NAMALWA (cell line): ENCODE results near the gene TIAM1.

Experiments used
- DNase-seq: peaks from one replicate; pipeline ENCODE4 v3.0.0-alpha.2; 2015; ENCODE audit warnings: low spot score

TIAM1 gene, protein sequence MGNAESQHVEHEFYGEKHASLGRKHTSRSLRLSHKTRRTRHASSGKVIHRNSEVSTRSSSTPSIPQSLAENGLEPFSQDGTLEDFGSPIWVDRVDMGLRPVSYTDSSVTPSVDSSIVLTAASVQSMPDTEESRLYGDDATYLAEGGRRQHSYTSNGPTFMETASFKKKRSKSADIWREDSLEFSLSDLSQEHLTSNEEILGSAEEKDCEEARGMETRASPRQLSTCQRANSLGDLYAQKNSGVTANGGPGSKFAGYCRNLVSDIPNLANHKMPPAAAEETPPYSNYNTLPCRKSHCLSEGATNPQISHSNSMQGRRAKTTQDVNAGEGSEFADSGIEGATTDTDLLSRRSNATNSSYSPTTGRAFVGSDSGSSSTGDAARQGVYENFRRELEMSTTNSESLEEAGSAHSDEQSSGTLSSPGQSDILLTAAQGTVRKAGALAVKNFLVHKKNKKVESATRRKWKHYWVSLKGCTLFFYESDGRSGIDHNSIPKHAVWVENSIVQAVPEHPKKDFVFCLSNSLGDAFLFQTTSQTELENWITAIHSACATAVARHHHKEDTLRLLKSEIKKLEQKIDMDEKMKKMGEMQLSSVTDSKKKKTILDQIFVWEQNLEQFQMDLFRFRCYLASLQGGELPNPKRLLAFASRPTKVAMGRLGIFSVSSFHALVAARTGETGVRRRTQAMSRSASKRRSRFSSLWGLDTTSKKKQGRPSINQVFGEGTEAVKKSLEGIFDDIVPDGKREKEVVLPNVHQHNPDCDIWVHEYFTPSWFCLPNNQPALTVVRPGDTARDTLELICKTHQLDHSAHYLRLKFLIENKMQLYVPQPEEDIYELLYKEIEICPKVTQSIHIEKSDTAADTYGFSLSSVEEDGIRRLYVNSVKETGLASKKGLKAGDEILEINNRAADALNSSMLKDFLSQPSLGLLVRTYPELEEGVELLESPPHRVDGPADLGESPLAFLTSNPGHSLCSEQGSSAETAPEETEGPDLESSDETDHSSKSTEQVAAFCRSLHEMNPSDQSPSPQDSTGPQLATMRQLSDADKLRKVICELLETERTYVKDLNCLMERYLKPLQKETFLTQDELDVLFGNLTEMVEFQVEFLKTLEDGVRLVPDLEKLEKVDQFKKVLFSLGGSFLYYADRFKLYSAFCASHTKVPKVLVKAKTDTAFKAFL (N-terminal part only)

DNA sequence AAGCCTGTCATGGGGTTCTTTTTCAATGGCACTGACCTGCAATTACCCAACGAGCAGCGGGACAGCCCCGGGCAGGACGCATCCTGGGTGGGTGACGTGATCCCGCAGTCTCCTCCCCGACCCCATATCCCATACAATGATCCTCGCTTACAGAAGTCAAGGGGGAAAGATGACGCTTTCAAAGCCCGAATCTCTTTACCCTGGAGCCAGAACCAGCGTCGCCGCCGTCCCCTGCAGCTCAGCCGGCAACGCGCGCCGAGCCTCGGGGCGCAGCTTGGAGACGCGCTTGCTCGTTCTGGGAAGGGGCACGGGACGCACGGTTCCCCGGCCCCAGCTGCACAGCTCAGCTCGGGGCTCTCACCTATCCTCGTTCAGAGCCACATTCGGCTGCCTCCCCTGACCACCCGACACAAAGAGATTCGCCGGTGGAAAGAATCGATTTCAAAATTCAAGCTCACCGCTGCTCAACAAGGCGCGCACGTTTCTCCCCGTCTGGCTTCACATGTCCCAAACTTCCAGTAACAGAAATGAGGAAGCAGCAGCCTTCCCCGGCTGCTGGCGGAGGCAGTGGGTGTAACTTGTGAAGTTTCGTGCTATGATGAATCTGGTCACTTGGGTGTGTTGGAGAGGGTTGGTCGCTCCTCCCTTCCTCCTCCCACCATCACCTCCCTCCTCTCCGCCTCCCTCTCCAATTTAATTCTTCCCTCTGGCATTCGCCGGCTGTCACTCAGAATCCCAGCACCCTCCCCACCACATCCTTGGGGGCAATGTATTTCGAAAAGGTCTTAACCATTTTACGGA lies at the start of gene TIAM1:
TIAM1 (minus strand) TSS at position 582 of the 801 bp plus-strand sequence. CDS start 77,289 bp downstream, outside the sequence.
- DNase-seq = no peak

DNA sequence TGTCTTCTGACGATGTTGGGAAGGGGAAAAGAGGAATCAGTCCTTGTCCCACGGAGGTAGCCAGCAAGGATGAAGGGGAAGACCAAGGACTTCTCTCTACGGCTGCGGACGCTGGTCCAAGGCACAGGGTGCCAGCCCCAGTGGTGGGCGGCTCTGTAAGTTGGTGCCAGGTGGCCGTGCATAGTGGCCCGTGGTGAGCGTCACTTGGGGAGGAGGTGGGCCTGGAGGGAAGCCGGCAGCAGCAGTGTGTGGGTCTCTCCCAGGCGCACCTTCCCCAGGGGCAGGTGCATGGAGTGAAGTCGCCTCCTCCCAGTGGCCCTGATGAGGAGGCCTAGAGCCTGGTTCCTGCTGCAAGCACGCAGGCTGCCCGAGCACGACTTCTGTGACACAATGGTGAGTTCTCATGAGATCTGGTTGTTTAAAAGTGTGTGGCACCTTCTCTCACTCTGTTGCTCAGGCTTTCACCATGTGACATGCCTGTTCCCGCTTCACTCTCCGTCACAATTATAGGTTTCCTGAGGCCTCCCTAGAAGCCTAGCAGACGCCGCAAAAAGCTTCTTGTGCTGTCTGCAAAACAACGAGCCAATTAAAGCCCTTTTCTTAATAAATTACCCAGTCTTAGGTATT lies 43.6 kb upstream of the TIAM1 start:
- DNase-seq = no peak

DNA sequence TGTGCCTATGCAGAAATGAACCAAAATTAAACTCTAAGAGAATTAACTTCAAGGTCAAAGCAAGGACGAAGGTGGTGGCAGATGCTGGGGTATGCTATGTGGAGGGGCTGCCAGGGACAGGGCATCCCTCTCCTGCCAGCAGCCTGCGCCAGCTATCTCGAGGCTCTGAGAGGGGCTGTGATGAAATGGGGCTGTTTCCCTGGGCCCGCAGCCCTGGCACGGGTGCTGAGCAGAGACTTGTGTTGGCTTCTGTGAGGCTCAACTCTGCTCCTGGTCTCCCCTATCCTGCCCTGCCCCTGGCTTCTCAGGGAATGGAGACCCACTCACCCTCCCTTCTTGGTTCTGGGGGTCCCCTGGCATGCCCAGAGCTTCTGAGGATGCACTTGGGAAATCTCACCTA lies 41.9 kb upstream of the TIAM1 start:
- no peak for DNase-seq

DNA sequence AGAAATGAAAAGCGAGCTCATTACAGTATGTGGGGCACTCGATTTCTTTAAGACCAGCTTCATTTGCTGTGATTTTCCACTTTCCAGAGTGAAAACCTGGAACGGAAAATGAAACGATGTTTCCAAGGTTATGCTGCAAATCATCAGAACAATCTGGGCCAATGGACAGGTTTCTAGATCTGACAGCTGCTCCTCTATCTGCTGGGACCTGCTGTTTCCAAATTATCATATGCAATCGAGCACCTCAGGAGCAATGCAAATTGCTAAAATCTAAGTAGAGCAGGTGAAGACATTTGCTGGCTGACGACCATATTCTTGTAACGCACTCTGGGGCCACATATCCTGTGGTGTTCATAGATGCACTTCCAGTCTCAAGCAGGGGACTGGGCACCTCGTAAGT lies 39.7 kb upstream of the TIAM1 start:
- DNase-seq = no peak

DNA sequence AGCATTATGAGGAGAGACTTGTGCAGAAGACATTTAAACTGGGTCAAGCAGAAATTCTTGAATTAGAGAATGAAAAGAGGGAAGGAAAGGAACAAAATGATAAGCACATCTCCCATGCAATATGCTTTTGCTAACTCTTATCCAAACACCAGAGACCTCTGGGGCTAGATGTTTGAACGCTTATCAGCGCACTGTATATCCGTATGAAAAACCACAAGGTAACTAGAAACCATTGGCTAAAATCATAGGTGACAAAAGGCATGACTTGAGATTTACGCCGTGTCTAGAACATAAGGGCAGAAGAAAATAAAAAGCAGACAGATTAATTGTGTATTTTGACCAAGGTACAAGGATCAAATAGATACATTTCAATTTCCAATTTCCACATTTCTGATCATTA lies 38.0 kb upstream of the TIAM1 start:
- no peak for DNase-seq

DNA sequence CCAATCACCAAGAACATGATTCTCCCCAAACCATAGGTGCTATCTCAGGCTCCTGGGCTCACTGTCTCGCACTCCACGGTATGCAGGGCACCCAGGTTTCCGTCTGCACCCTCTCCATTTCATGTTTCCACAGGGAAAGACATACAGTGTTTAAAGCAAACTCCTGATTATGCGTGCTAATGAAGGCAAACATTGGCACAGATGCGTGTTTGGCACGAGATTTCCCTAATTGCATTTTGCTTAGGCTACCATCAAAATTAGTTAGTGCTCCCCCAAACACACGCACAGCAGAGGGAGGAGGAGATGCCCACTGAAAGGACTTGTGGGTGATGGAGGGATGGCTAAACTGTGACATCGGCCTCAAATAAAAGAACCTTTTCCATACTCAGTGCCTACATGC lies 32.2 kb upstream of the TIAM1 start:
- no peak for DNase-seq

DNA sequence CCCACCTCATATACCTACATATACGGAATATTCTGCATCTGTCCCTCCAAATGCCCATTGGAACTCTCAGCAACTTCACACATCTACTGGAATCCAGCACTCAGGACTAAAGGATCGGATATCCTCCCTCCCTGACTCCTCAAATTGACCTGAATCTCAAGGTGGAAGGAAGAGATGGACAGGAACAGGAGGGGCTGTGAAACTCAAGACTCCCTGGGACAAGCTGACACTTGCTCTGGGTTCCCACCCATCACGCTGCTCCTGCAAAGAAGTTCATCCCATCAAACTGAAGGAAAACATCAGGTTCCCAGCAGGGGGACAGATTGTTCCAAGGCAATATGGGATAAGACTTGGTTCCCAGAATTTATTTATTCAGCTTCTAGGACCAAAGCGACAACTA lies 30.3 kb upstream of the TIAM1 start:
- DNase-seq = no peak

DNA sequence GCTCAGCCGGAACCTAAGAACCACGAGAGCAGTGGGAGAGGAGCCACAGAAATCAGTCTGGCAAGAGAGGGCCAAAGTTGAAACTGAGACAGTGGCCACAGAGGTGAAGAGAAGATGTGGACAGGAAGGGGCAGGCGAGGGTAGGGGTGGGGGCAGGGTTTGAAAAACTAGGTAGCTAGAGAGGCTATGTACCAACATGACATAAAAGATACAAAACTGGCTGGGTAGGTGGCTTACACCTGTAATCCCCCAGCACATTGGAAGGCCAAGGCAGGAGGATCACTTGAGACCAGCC lies 28.4 kb upstream of the TIAM1 start:
- DNase-seq = no peak

DNA sequence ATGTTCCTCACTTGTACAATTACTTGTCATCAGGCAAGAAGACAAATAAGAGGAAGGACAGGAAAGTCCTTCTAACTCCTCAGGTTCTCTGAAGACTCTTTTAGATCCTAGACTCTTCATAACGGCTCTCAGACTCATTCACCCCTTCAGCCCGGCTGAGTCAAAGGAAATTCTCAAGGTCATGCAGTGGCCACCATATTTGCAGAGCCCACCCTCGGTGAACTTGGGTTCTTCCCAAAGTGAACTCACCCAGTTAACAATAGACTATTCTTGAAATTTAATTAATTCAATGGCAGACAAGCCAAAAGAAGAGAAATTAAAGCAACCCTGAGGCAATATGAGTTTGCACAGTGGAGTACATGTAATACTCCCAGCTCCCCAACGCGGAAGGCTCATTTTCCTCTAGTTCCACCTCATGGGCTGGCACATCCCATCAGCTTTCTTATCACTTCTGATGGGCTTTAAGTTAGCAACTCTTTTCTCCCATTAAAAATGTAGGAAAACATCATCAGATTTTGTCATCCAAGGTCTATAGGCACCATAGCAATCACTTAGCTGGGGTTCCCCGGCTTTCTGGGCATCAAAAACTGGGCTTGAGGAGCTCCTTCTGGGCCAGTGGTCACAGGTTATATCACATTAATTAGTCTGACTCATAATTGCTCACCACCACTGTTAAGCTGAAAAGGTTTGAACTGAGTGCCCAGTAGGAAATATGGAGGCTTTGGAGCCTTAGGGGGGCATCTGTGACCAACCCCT lies 27.8 kb upstream of the TIAM1 start:
- no peak for DNase-seq

DNA sequence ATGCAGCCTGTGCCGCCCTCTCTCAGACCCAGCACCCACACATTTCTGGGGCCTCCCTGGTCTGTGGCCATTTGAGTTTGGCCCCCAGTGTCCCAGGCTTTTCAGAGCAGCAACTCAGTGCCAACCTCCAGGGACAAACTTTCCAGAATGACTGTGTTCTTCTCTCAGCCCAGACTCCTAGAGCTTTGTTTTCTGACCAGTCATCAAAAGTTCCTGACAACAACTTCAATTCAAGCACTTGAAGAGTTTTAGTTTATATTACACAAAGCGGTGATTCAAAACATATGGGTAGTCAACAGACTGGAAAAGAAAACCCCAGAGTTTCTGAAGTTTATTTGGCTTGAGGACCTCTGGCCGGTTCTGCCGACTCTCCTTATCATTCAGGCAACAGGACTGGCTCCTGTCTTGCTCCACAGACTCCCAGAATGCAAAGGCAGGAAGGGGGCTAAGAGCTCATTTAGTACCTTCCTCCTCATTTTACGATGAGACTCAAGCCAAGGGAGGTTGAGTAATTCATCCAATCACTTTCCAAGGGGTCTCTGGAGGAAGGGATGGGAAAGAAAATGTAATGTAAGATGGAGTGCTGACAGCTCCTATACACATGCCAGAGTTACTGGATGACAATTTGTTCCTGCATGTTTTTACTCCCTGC lies 27.0 kb upstream of the TIAM1 start:
- no peak for DNase-seq

DNA sequence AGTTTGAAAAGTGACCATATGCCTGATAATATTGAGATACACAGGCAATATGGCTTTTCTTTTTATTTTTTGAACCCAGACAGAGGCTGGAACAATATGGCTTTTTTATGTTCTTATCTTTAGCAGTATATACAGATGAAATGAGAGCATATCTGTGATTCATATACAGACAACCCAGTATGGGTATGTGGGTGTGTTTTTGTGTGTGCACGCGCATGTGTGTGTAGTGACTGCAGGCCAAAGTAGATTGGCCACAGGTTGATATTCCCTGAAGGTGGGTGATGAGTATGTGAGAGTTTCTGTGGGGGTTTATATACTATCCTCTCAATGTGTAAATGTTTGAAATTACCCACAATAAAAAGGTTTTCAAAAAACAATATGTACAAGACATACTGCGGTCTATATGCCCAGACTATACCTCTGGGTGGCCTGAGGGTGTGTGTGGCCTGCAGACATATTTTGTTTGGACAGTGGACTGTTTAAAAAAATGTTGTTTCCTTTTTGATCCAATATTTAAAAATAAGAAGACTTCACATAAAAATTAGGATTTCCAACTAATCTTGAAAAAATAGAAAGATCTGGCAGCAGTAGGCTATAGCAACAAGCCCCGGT lies 26.3 kb upstream of the TIAM1 start:
- no peak for DNase-seq

DNA sequence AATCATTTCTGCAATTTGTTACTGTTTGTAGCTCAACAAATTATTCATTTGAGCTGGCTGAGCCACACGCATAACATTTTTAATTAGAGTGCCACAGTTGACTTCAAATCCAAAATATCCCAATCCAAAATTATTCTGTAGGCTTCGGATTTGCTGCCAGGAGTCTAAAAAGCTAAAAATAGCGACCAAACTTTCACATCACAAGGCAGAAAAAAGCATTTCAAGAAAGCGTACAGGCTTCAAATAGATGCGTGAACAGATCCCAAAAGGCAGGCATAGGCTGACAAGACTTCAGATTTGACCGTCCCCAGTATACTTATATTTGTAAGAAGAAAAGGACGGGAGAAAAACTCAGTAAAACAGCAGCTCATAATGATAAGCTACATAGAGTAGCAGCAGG lies 24.3 kb upstream of the TIAM1 start:
- DNase-seq = no peak

DNA sequence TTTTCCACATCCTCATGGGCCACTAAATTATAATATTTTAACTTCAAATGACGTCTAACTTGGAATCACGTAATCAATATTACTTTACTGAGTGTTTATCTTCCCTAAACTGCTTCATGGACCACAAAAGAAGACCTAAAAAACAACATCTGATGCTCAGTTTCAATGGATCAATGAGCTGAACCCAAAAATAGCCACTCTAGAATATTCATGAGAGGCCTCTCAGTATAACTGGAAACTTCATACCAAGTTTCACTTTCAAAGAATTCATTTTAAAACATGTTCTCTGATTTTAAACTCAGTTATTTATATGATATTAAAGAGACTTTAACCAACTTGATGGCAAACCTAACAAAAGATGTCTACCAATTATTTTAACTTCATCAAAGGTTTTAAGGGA lies 23.7 kb upstream of the TIAM1 start:
- no peak for DNase-seq

DNA sequence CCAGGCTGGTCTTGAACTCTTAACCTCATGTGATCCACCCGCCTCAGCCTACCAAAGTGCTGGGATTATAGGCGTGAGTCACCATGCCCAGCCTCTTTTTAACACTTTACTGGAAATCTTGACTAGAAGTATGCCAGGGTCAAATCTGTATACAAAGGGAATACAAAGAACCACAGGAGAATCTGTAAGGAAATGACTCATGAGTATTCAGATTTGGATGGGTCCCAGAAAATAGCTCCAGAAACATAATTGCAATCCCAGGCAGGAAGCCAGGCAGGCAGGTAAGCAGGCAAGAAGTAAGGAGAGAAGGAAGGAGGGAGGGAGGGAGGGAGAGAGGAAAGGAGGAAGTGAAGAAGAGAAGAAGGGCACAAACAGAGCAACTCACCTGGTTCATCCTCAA lies 22.8 kb upstream of the TIAM1 start:
- no peak for DNase-seq

DNA sequence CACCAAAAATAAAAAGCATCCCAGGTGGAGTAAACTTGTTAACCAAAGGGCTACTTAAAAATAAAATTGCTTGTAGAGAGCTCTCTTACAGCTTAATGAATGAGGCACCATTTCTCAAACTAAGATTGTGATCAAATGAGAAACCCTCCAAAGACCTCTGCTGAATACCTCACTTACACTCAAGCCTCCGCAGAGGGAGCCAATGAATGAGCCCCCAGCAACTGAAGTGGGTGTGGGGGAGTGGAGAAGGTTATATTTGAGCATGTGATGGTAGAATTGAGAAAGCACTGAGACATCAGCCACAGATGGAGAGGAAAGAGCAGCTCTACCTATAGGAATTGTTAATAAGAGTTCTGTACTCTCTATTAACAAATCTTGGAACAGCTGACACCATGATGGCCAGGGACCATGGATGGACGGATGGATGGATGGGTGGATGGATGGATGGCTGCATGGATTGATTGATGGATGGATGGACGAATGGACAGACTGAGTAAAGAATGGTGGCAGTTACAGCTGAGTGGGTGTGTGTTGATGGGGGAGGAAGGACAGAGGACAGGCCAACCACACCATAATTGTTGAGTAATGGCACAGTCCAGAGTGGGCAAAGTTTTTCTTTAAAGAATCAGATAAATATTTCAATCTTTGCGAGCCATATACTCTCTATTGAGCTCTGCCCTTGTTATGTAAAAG lies 20.3 kb upstream of the TIAM1 start:
- DNase-seq = no peak

DNA sequence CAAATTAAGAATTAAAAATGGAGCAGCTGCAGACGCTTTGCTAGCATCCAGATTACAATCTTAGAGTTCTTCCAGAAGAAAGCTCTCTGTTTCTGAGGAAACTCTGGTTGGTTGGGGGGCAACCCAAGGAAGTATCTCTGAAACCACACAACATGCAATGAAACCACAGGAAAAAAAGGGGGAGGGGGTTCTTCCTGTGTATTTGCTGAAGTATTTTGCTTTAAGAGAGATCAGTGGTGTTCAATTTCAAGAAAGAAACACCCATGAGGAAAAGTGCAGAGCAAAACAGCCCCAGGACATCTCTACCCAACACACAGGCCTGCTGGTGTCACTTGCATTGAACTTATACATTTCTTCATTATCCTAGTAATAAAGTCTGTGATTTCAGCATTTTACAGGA lies 19.7 kb upstream of the TIAM1 start:
- no peak for DNase-seq

DNA sequence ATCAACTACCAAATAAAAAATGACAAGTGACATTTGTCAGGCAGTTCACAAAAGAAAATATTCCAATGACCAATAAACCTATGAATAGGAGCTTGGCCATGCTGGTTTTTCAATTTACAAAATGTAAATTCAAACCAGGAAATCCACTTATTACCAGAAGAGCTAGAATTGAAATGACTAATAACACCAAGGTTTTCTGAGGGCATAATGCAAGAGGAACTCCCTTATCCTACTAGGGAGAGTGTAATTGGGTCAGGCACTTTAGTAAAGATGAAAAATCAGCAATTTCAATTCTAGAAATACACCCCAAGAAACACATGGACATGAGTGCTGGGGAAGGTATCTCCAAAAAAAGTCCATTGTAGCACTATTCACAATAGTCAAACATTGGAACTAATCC lies 16.7 kb upstream of the TIAM1 start:
- no peak for DNase-seq

DNA sequence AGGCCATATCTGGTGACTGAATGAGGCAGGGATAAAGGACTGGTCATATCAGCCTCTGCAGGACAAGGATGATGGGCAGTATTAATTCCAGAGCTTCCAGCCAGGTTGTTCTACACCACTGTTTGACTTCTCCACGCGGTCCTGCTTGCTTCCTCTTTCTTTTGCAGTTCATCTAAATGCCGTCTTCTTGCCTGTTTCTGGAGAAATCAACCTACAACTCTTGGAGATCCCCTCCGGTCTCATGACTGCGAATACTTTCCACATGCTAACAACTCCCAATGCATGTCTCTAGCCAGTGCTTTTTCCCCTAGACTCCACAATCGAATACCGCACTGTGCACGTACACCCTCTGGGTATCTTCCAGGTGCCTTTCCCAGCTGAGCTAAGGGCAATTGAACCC lies 14.1 kb upstream of the TIAM1 start:
- no peak for DNase-seq

DNA sequence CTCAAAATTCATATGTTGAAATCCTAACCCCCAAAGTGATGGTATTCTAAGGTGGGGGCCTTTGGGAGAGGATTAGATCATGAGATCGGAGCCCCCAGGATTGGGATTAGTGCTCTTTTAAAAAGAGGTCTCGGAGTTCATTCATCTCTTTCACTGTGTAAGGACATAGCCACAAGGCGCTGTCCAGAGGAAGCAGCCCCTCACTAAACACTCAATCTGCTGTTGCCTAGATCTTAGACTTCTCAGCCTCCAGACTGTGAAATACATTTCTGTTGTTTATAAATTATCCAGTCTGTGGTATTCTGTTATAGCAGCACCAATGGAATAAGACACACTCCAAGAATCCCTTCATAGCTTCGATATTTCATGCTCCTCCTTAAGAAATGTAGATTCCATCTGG lies 12.4 kb upstream of the TIAM1 start:
- DNase-seq = no peak
